Measurements from ENCODE around the gene CSTA.

CSTA gene

DNA sequence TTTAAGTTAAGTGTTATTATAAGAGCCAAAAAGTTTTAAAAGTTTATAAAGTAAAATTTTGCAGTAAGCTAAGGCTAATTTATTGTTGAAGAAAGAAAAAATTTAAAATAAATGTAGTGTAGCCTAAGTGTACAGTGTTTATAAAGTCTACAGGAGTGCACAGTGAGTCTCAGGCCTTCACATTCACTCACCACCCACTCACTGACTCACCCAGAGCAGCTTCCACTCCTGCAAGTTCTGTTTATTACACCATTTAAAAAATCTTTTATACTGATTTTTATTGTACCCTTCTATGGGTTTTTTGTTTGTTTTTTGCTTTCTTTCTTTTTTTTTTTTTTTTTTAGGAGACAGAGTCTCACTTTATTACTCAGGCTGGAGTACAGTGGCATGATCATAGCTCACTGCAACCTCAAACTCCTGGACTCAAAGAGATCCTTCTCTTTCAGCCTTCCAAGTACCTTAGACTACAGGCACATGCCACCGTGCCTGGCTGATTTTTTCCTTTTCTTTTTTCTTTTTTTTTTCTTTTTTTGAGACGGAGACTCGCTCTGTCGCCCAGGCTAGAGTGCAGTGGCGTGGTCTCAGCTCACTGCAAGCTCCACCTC lies 25.9 kb downstream of the CSTA start:
- no peak overlapping the region for H4K91ac ChIP-seq (ENCODE audit: low read depth, low read length, poor library complexity)
- no peak for DNase-seq (ENCODE audit: low spot score)
- no peak overlapping the region for H2AFZ ChIP-seq (ENCODE audit: low read length)
- no peak overlapping the region for H3K4me2 ChIP-seq (ENCODE audit: insufficient read depth, low read length, poor library complexity, severe bottlenecking)
- H3K23ac ChIP-seq (ENCODE audit: low read depth, low read length, poor library complexity): no peak overlapping the region
- no peak overlapping the region for H3K4me3 ChIP-seq (ENCODE audit: low read length in 2 of 2)
- H3K4me1 ChIP-seq (ENCODE audit: control insufficient read depth in 2 of 2, insufficient read depth in 1 of 2, low read depth in 1 of 2, low read length in 2 of 2): no peaks in the 10 kb centered on the region
- no CpG with 5 or more reads among the region's 5 CpGs for WGBS, 2 donors (ENCODE audit: extremely low coverage in 2 of 2, insufficient read length in 2 of 2, insufficient replicate concordance in 1 of 2)
- H2BK5ac ChIP-seq (ENCODE audit: low read length): no peak overlapping the region
- peaks cover 0 to 2% of the 10 kb centered on the region in 2 donors for H3K36me3 ChIP-seq (replicated peaks in 1 of 2; ENCODE audit: control insufficient read depth in 2 of 2, insufficient read depth in 2 of 2, low read length in 2 of 2)
- H3K14ac ChIP-seq (ENCODE audit: low read length): no peak overlapping the region
- H3K27me3 ChIP-seq (ENCODE audit: control insufficient read depth in 3 of 3, insufficient read depth in 3 of 3, low read depth in 1 of 3, low read length in 3 of 3): no peaks in the 10 kb centered on the region
- no peak overlapping the region for H2BK120ac ChIP-seq (ENCODE audit: low read depth, low read length)
- no peak overlapping the region for H2BK12ac ChIP-seq (ENCODE audit: low read length)
- no peak overlapping the region for H3K27ac ChIP-seq (replicated peaks; ENCODE audit: low read length)
- no peak overlapping the region for H2BK15ac ChIP-seq (ENCODE audit: low read length)
- no peak overlapping the region for H3K4ac ChIP-seq (ENCODE audit: low read length)
- H2AK5ac ChIP-seq (ENCODE audit: low read depth, low read length): no peak overlapping the region
- no peak overlapping the region for H3K9ac ChIP-seq (ENCODE audit: low read depth, low read length, poor library complexity)
- no peak overlapping the region for H3K18ac ChIP-seq (ENCODE audit: low read length)
- no peak overlapping the region for H4K8ac ChIP-seq (ENCODE audit: low read depth, low read length)
- no peaks in the 10 kb centered on the region for H3K79me1 ChIP-seq (ENCODE audit: low read depth, low read length)
- peaks cover 0 to 4% of the 10 kb centered on the region in 2 donors for H3K9me3 ChIP-seq (replicated peaks in 1 of 2; ENCODE audit: control insufficient read depth in 2 of 2, insufficient read depth in 1 of 2, low read depth in 1 of 2, low read length in 2 of 2)

DNA sequence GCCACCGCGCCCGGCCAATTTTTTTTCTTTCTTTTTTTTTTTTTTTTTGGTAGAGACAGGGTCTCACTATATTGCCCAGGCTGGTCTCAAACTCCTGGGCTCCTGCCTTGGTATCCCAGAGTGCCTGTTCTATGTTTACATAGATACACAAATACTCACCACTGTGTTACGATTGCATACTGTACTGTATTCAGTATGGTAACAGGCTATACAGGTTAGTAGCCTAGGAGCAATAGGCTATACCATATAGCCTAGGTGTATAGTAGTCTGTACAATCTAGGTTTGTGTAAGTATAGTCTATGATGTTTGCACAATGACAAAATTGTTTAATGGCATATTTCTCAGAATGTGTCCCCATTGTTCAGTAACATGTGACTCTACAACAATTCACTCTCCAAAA lies 26.6 kb downstream of the CSTA start:
- Histone ChIP-seq H3K9me3 (replicated peaks in 1 of 2; ENCODE audit: control insufficient read depth in 2 of 2, insufficient read depth in 1 of 2, low read depth in 1 of 2, low read length in 2 of 2) (peaks cover 0 to 4% of the 10 kb centered on the region in 2 donors), H3K14ac (ENCODE audit: low read length) (no peak overlapping the region), H3K27me3 (ENCODE audit: control insufficient read depth in 3 of 3, insufficient read depth in 3 of 3, low read depth in 1 of 3, low read length in 3 of 3) (no peaks in the 10 kb centered on the region), H3K23ac (ENCODE audit: low read depth, low read length, poor library complexity) (no peak overlapping the region), H3K79me1 (ENCODE audit: low read depth, low read length) (no peaks in the 10 kb centered on the region), H2BK5ac (ENCODE audit: low read length) (no peak overlapping the region), H2BK12ac (ENCODE audit: low read length) (no peak overlapping the region), H3K4me2 (ENCODE audit: insufficient read depth, low read length, poor library complexity, severe bottlenecking) (no peak overlapping the region), H2BK120ac (ENCODE audit: low read depth, low read length) (no peak overlapping the region), H3K4me3 (ENCODE audit: low read length in 2 of 2) (no peak overlapping the region), H3K9ac (ENCODE audit: low read depth, low read length, poor library complexity) (no peak overlapping the region), H3K27ac (replicated peaks; ENCODE audit: low read length) (no peak overlapping the region), H2AK5ac (ENCODE audit: low read depth, low read length) (no peak overlapping the region), H3K4me1 (ENCODE audit: control insufficient read depth in 2 of 2, insufficient read depth in 1 of 2, low read depth in 1 of 2, low read length in 2 of 2) (no peaks in the 10 kb centered on the region), H2AFZ (ENCODE audit: low read length) (no peak overlapping the region), H4K91ac (ENCODE audit: low read depth, low read length, poor library complexity) (no peak overlapping the region), H3K36me3 (replicated peaks in 1 of 2; ENCODE audit: control insufficient read depth in 2 of 2, insufficient read depth in 2 of 2, low read length in 2 of 2) (peaks cover 0 to 2% of the 10 kb centered on the region in 2 donors), H3K18ac (ENCODE audit: low read length) (no peak overlapping the region), H2BK15ac (ENCODE audit: low read length) (no peak overlapping the region), H3K4ac (ENCODE audit: low read length) (no peak overlapping the region), H4K8ac (ENCODE audit: low read depth, low read length) (no peak overlapping the region)
- WGBS, 2 donors (ENCODE audit: extremely low coverage in 2 of 2, insufficient read length in 2 of 2, insufficient replicate concordance in 1 of 2): no CpG with 5 or more reads among the region's 4 CpGs
- DNase-seq (ENCODE audit: low spot score): no peak

DNA sequence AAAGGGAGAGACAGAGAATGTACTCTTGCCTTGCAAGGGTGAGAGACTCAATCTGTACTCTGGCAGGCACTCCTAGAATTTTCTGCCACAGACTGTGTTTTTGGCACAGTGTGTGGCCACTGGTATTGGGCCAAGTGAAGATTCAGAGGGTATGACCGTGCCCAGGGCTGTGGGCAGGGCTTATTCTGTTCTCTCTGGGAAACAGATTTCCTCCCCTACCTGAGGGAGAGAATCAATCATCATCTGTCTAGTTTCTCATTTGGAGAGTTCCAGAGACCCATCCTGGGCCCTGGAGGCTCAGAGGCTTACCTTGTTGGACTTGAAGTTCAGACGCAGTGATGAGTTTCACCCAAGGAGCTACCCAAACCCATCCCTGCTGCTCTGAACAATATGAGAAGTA lies 28.2 kb downstream of the CSTA start:
- no peak overlapping the region for H3K4me2 ChIP-seq (ENCODE audit: insufficient read depth, low read length, poor library complexity, severe bottlenecking)
- no peak overlapping the region for H2BK5ac ChIP-seq (ENCODE audit: low read length)
- H2BK12ac ChIP-seq (ENCODE audit: low read length): no peak overlapping the region
- no peak overlapping the region for H3K14ac ChIP-seq (ENCODE audit: low read length)
- WGBS, 2 donors (ENCODE audit: extremely low coverage in 2 of 2, insufficient read length in 2 of 2, insufficient replicate concordance in 1 of 2): no CpG with 5 or more reads among the region's 2 CpGs
- H3K9ac ChIP-seq (ENCODE audit: low read depth, low read length, poor library complexity): no peak overlapping the region
- H3K4me3 ChIP-seq (ENCODE audit: low read length in 2 of 2): no peak overlapping the region
- no peaks in the 10 kb centered on the region for H3K79me1 ChIP-seq (ENCODE audit: low read depth, low read length)
- H4K91ac ChIP-seq (ENCODE audit: low read depth, low read length, poor library complexity): no peak overlapping the region
- no peaks in the 10 kb centered on the region for H3K9me3 ChIP-seq (replicated peaks in 1 of 2; ENCODE audit: control insufficient read depth in 2 of 2, insufficient read depth in 1 of 2, low read depth in 1 of 2, low read length in 2 of 2)
- H2AK5ac ChIP-seq (ENCODE audit: low read depth, low read length): no peak overlapping the region
- H3K4ac ChIP-seq (ENCODE audit: low read length): no peak overlapping the region
- no peak overlapping the region for H2BK120ac ChIP-seq (ENCODE audit: low read depth, low read length)
- no peak overlapping the region for H3K27ac ChIP-seq (replicated peaks; ENCODE audit: low read length)
- DNase-seq (ENCODE audit: low spot score): no peak
- peaks cover 0 to 6% of the 10 kb centered on the region in 2 donors for H3K36me3 ChIP-seq (replicated peaks in 1 of 2; ENCODE audit: control insufficient read depth in 2 of 2, insufficient read depth in 2 of 2, low read length in 2 of 2)
- H2AFZ ChIP-seq (ENCODE audit: low read length): no peak overlapping the region
- no peaks in the 10 kb centered on the region for H3K4me1 ChIP-seq (ENCODE audit: control insufficient read depth in 2 of 2, insufficient read depth in 1 of 2, low read depth in 1 of 2, low read length in 2 of 2)
- no peak overlapping the region for H3K23ac ChIP-seq (ENCODE audit: low read depth, low read length, poor library complexity)
- no peak overlapping the region for H3K18ac ChIP-seq (ENCODE audit: low read length)
- no peak overlapping the region for H2BK15ac ChIP-seq (ENCODE audit: low read length)
- H3K27me3 ChIP-seq (ENCODE audit: control insufficient read depth in 3 of 3, insufficient read depth in 3 of 3, low read depth in 1 of 3, low read length in 3 of 3): no peaks in the 10 kb centered on the region
- no peak overlapping the region for H4K8ac ChIP-seq (ENCODE audit: low read depth, low read length)

DNA sequence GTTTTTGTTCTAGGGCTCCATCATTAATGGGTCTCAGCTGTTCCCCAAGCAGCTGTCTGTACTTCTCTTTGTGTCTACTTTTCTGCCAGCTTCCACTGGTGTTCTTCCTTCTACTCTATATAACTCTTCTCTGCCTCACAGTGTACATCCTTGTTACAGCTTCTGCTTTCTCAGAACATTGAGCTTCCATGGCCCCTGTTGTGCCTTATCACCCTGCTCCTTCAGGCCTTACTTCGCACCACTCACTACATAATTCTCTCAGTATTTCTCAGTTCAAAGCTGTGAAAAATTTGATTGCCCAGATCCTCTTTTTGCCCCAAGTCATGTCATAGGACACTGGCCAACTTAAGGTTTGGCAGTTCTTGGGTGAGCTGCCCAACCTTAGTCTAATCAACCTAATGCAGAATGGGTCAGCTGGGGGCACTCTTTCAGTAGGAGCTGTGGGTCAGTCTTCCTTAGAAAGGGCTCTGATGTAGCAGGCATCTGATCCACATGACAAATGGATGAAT lies 28.9 kb downstream of the CSTA start:
- H4K8ac ChIP-seq (ENCODE audit: low read depth, low read length): no peak overlapping the region
- no peak overlapping the region for H2AFZ ChIP-seq (ENCODE audit: low read length)
- H3K9ac ChIP-seq (ENCODE audit: low read depth, low read length, poor library complexity): no peak overlapping the region
- no peak overlapping the region for H3K4me2 ChIP-seq (ENCODE audit: insufficient read depth, low read length, poor library complexity, severe bottlenecking)
- DNase-seq (ENCODE audit: low spot score): no peak
- no peak overlapping the region for H3K23ac ChIP-seq (ENCODE audit: low read depth, low read length, poor library complexity)
- no peak overlapping the region for H2BK12ac ChIP-seq (ENCODE audit: low read length)
- no peak overlapping the region for H2BK120ac ChIP-seq (ENCODE audit: low read depth, low read length)
- no peak overlapping the region for H3K18ac ChIP-seq (ENCODE audit: low read length)
- H3K27me3 ChIP-seq (ENCODE audit: control insufficient read depth in 3 of 3, insufficient read depth in 3 of 3, low read depth in 1 of 3, low read length in 3 of 3): no peaks in the 10 kb centered on the region
- no peak overlapping the region for H3K14ac ChIP-seq (ENCODE audit: low read length)
- H4K91ac ChIP-seq (ENCODE audit: low read depth, low read length, poor library complexity): no peak overlapping the region
- H3K79me1 ChIP-seq (ENCODE audit: low read depth, low read length): no peaks in the 10 kb centered on the region
- no peak overlapping the region for H2BK15ac ChIP-seq (ENCODE audit: low read length)
- H2BK5ac ChIP-seq (ENCODE audit: low read length): no peak overlapping the region
- no CpG with 5 or more reads among the region's 1 CpG for WGBS, 2 donors (ENCODE audit: extremely low coverage in 2 of 2, insufficient read length in 2 of 2, insufficient replicate concordance in 1 of 2)
- H3K9me3 ChIP-seq (replicated peaks in 1 of 2; ENCODE audit: control insufficient read depth in 2 of 2, insufficient read depth in 1 of 2, low read depth in 1 of 2, low read length in 2 of 2): no peaks in the 10 kb centered on the region
- H2AK5ac ChIP-seq (ENCODE audit: low read depth, low read length): no peak overlapping the region
- H3K4me3 ChIP-seq (ENCODE audit: low read length in 2 of 2): no peak overlapping the region
- no peak overlapping the region for H3K4ac ChIP-seq (ENCODE audit: low read length)
- H3K36me3 ChIP-seq (replicated peaks in 1 of 2; ENCODE audit: control insufficient read depth in 2 of 2, insufficient read depth in 2 of 2, low read length in 2 of 2): peaks cover 0 to 13% of the 10 kb centered on the region in 2 donors
- H3K4me1 ChIP-seq (ENCODE audit: control insufficient read depth in 2 of 2, insufficient read depth in 1 of 2, low read depth in 1 of 2, low read length in 2 of 2): no peaks in the 10 kb centered on the region
- H3K27ac ChIP-seq (replicated peaks; ENCODE audit: low read length): no peak overlapping the region
